Measurements from ENCODE around the gene PLOD2.

Gene PLOD2

GRCh38 chr3:146181216-146181615 lies 20.2 kb upstream of the PLOD2 start:
- H3K4me3 ChIP-seq (ENCODE audit: low read depth, low read length), result no peak overlapping the region
- no peak for TF ChIP-seq CTCF (IDR thresholded peaks at IDR 0.05; ENCODE audit: low read depth, low read length)
- DNase-seq (ENCODE audit: low read depth, low spot score), result no peak
- in situ Hi-C loops (cut with HindIII; ENCODE audit: low sequenced_read_pairs), result no loop called here

GRCh38 chr3:146180376-146180775 lies 19.4 kb upstream of the PLOD2 start:
- in situ Hi-C loops (cut with HindIII; ENCODE audit: low sequenced_read_pairs), result no loop called here
- no peak for DNase-seq (ENCODE audit: low read depth, low spot score)
- no peak for TF ChIP-seq CTCF (IDR thresholded peaks at IDR 0.05; ENCODE audit: low read depth, low read length)
- H3K4me3 ChIP-seq (ENCODE audit: low read depth, low read length), result no peak overlapping the region

- no peak for TF ChIP-seq CTCF (IDR thresholded peaks at IDR 0.05; ENCODE audit: low read depth, low read length)
- in situ Hi-C loops (cut with HindIII; ENCODE audit: low sequenced_read_pairs), result no loop called here
- no peak for DNase-seq (ENCODE audit: low read depth, low spot score)
- no peak overlapping the region for H3K4me3 ChIP-seq (ENCODE audit: low read depth, low read length)
Observed at GRCh38 chr3:146178006-146178689, 17.2 kb upstream of the PLOD2 start.

GRCh38 chr3:146177519-146177918 lies 16.5 kb upstream of the PLOD2 start:
- DNase-seq (ENCODE audit: low read depth, low spot score), result no peak
- TF ChIP-seq CTCF (IDR thresholded peaks at IDR 0.05; ENCODE audit: low read depth, low read length), result no peak
- no peak overlapping the region for H3K4me3 ChIP-seq (ENCODE audit: low read depth, low read length)
- in situ Hi-C loops (cut with HindIII; ENCODE audit: low sequenced_read_pairs), result no loop called here

GRCh38 chr3:146177072-146177471 lies 16.1 kb upstream of the PLOD2 start:
- in situ Hi-C loops (cut with HindIII; ENCODE audit: low sequenced_read_pairs), result no loop called here
- no peak overlapping the region for H3K4me3 ChIP-seq (ENCODE audit: low read depth, low read length)
- no peak for TF ChIP-seq CTCF (IDR thresholded peaks at IDR 0.05; ENCODE audit: low read depth, low read length)

GRCh38 chr3:146172586-146172985 lies 11.6 kb upstream of the PLOD2 start:
- in situ Hi-C loops (cut with HindIII; ENCODE audit: low sequenced_read_pairs), result no loop called here
- TF ChIP-seq CTCF (IDR thresholded peaks at IDR 0.05; ENCODE audit: low read depth, low read length), result no peak
- no peak overlapping the region for H3K4me3 ChIP-seq (ENCODE audit: low read depth, low read length)
- no peak for DNase-seq (ENCODE audit: low read depth, low spot score)

More at GRCh38 chr3:146177072-146177471, 16.1 kb upstream of the PLOD2 start:
- no peak for DNase-seq (ENCODE audit: low read depth, low spot score)

Data from astrocyte of the spinal cord (primary cell).